ENCODE results near the gene GNAQ.
A peak's percentile ranks its signal among the peaks of the same experiment; 100 is the strongest.

GNAQ gene

GRCh38 chr9:77912895-77913693 lies 118.5 kb downstream of the GNAQ start:
- no peaks in the 10 kb centered on the region for H3K27me3 Mint-ChIP-seq
- H3K9me3 Mint-ChIP-seq = no peaks in the 10 kb centered on the region
- no peak for DNase-seq
- no peak overlapping the region for H3K4me3 Mint-ChIP-seq
- H3K36me3 Mint-ChIP-seq (ENCODE audit: low read depth) = peaks cover 10% of the 10 kb centered on the region
- peaks cover 65% of the 10 kb centered on the region for H3K4me1 Mint-ChIP-seq (ENCODE audit: low read depth)
- no peak overlapping the region for H3K27ac Mint-ChIP-seq

- Mint-ChIP-seq H3K27ac (no peak overlapping the region), H3K36me3 (ENCODE audit: low read depth) (peaks cover 11% of the 10 kb centered on the region), H3K4me1 (ENCODE audit: low read depth) (peaks cover 67% of the 10 kb centered on the region), H3K9me3 (no peaks in the 10 kb centered on the region), H3K27me3 (no peaks in the 10 kb centered on the region), H3K4me3 (no peak overlapping the region)
- no peak for DNase-seq
These were observed 119.7 kb downstream of the GNAQ start for GRCh38 chr9:77911928-77912327.

- no peak for DNase-seq
- H3K27me3 Mint-ChIP-seq = no peaks in the 10 kb centered on the region
- no peaks in the 10 kb centered on the region for H3K9me3 Mint-ChIP-seq
- H3K27ac Mint-ChIP-seq = no peak overlapping the region
- H3K4me1 Mint-ChIP-seq (ENCODE audit: low read depth) = peaks cover 58% of the 10 kb centered on the region
- no peak overlapping the region for H3K4me3 Mint-ChIP-seq
- H3K36me3 Mint-ChIP-seq (ENCODE audit: low read depth) = peaks cover 11% of the 10 kb centered on the region
These were observed 121.4 kb downstream of the GNAQ start for GRCh38 chr9:77910194-77910621.

GRCh38 chr9:77909306-77909705 lies 122.3 kb downstream of the GNAQ start:
- peaks cover 11% of the 10 kb centered on the region for H3K36me3 Mint-ChIP-seq (ENCODE audit: low read depth)
- H3K4me3 Mint-ChIP-seq = peak overlapping the region; percentile 16
- H3K27ac Mint-ChIP-seq = peak overlapping the region; percentile 83
- no peaks in the 10 kb centered on the region for H3K9me3 Mint-ChIP-seq
- no peak for DNase-seq
- no peaks in the 10 kb centered on the region for H3K27me3 Mint-ChIP-seq
- peaks cover 58% of the 10 kb centered on the region for H3K4me1 Mint-ChIP-seq (ENCODE audit: low read depth)

GRCh38 chr9:77908293-77908692 lies 123.3 kb downstream of the GNAQ start:
- DNase-seq = no peak
- Mint-ChIP-seq H3K4me1 (ENCODE audit: low read depth) (peaks cover 56% of the 10 kb centered on the region), H3K9me3 (no peaks in the 10 kb centered on the region), H3K27ac (peak overlapping the region; percentile 15), H3K36me3 (ENCODE audit: low read depth) (peaks cover 5% of the 10 kb centered on the region), H3K4me3 (no peak overlapping the region), H3K27me3 (no peaks in the 10 kb centered on the region)

GRCh38 chr9:77907585-77907984 lies 124.0 kb downstream of the GNAQ start:
- peaks cover 5% of the 10 kb centered on the region for H3K36me3 Mint-ChIP-seq (ENCODE audit: low read depth)
- H3K4me1 Mint-ChIP-seq (ENCODE audit: low read depth) = peaks cover 54% of the 10 kb centered on the region
- H3K27me3 Mint-ChIP-seq = no peaks in the 10 kb centered on the region
- no peak overlapping the region for H3K4me3 Mint-ChIP-seq
- no peak overlapping the region for H3K27ac Mint-ChIP-seq
- H3K9me3 Mint-ChIP-seq = no peaks in the 10 kb centered on the region
- no peak for DNase-seq

GRCh38 chr9:77906991-77907390 lies 124.6 kb downstream of the GNAQ start:
- H3K4me1 Mint-ChIP-seq (ENCODE audit: low read depth) = peaks cover 49% of the 10 kb centered on the region
- H3K27ac Mint-ChIP-seq = no peak overlapping the region
- H3K36me3 Mint-ChIP-seq (ENCODE audit: low read depth) = peaks cover 5% of the 10 kb centered on the region
- no peak for DNase-seq
- H3K9me3 Mint-ChIP-seq = no peaks in the 10 kb centered on the region
- no peaks in the 10 kb centered on the region for H3K27me3 Mint-ChIP-seq
- no peak overlapping the region for H3K4me3 Mint-ChIP-seq

- no peak for DNase-seq
- peaks cover 10% of the 10 kb centered on the region for H3K36me3 Mint-ChIP-seq (ENCODE audit: low read depth)
- H3K27ac Mint-ChIP-seq = no peak overlapping the region
- H3K4me1 Mint-ChIP-seq (ENCODE audit: low read depth) = peaks cover 37% of the 10 kb centered on the region
- no peaks in the 10 kb centered on the region for H3K27me3 Mint-ChIP-seq
- H3K9me3 Mint-ChIP-seq = no peaks in the 10 kb centered on the region
- no peak overlapping the region for H3K4me3 Mint-ChIP-seq
These were observed 127.8 kb downstream of the GNAQ start for GRCh38 chr9:77903666-77904285.

GRCh38 chr9:77901771-77902170 lies 129.8 kb downstream of the GNAQ start:
- Mint-ChIP-seq H3K27ac (no peak overlapping the region), H3K9me3 (no peaks in the 10 kb centered on the region), H3K4me1 (ENCODE audit: low read depth) (peaks cover 31% of the 10 kb centered on the region), H3K4me3 (no peak overlapping the region), H3K27me3 (no peaks in the 10 kb centered on the region), H3K36me3 (ENCODE audit: low read depth) (peaks cover 6% of the 10 kb centered on the region)
- no peak for DNase-seq

- DNase-seq = no peak
- Mint-ChIP-seq H3K4me3 (no peak overlapping the region), H3K36me3 (ENCODE audit: low read depth) (peaks cover 6% of the 10 kb centered on the region), H3K27me3 (no peaks in the 10 kb centered on the region), H3K27ac (no peak overlapping the region), H3K4me1 (ENCODE audit: low read depth) (peaks cover 31% of the 10 kb centered on the region), H3K9me3 (no peaks in the 10 kb centered on the region)
These were observed 130.6 kb downstream of the GNAQ start for GRCh38 chr9:77901018-77901417.

GRCh38 chr9:77899679-77900354 lies 131.8 kb downstream of the GNAQ start:
- Mint-ChIP-seq H3K36me3 (ENCODE audit: low read depth) (peaks cover 14% of the 10 kb centered on the region), H3K9me3 (no peaks in the 10 kb centered on the region), H3K4me3 (no peak overlapping the region), H3K27ac (no peak overlapping the region), H3K4me1 (ENCODE audit: low read depth) (peaks cover 27% of the 10 kb centered on the region), H3K27me3 (no peaks in the 10 kb centered on the region)
- no peak for DNase-seq

GRCh38 chr9:77898864-77899263 lies 132.7 kb downstream of the GNAQ start:
- H3K4me1 Mint-ChIP-seq (ENCODE audit: low read depth) = peaks cover 27% of the 10 kb centered on the region
- no peaks in the 10 kb centered on the region for H3K9me3 Mint-ChIP-seq
- no peak overlapping the region for H3K27ac Mint-ChIP-seq
- no peaks in the 10 kb centered on the region for H3K27me3 Mint-ChIP-seq
- no peak overlapping the region for H3K4me3 Mint-ChIP-seq
- peaks cover 12% of the 10 kb centered on the region for H3K36me3 Mint-ChIP-seq (ENCODE audit: low read depth)
- DNase-seq = no peak

GRCh38 chr9:77896938-77897667 lies 134.5 kb downstream of the GNAQ start:
- DNase-seq = no peak
- no peaks in the 10 kb centered on the region for H3K9me3 Mint-ChIP-seq
- H3K36me3 Mint-ChIP-seq (ENCODE audit: low read depth) = peaks cover 12% of the 10 kb centered on the region
- H3K4me3 Mint-ChIP-seq = no peak overlapping the region
- H3K27me3 Mint-ChIP-seq = no peaks in the 10 kb centered on the region
- H3K27ac Mint-ChIP-seq = no peak overlapping the region
- peaks cover 38% of the 10 kb centered on the region for H3K4me1 Mint-ChIP-seq (ENCODE audit: low read depth)

GRCh38 chr9:77896269-77896937 lies 135.2 kb downstream of the GNAQ start:
- H3K4me1 Mint-ChIP-seq (ENCODE audit: low read depth) = peaks cover 40% of the 10 kb centered on the region
- no peaks in the 10 kb centered on the region for H3K27me3 Mint-ChIP-seq
- peaks cover 12% of the 10 kb centered on the region for H3K36me3 Mint-ChIP-seq (ENCODE audit: low read depth)

More at GRCh38 chr9:77896269-77896937, 135.2 kb downstream of the GNAQ start:
- Mint-ChIP-seq H3K27ac (no peak overlapping the region), H3K4me3 (no peak overlapping the region), H3K9me3 (no peaks in the 10 kb centered on the region)
- no peak for DNase-seq

Data from activated T-cell treated with anti-CD3 and anti-CD28 coated beads, Interleukin-2, amount 50 U/mL, for 24 hours (primary cell).